ENCODE results near the gene ATP2B1. TPM values are rescaled to one million over a fixed set of nuclear protein-coding genes. Genes with fewer than 3 reads are reported as not detected.

The ATP2B1 gene
- total RNA-seq, 1 donor from 2014 or later, result 61.2 TPM

DNA sequence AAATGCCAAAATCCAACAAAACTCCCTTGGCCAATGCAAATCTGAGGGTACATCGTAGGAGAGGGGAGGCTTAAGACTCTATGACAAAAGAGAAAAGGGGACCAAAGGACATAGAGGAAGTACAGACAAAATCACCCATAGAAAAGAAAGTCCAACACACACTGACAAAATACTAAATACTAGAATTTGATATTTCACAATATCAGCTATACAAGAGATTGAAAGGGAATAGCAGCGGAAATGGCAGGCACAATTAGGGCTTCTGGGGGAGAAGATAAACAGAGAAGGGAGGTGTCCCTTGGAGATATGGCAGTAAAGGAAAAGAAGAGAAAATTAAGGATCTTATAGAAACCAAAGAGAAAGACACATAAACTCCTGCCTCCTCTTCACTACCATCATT lies 29.0 kb downstream of the ATP2B1 start:
- Mint-ChIP-seq H3K9me3 (ENCODE audit: unreplicated experiment) (peaks cover 3% of the 10 kb centered on the region), H3K4me3 (ENCODE audit: unreplicated experiment) (no peak overlapping the region), H3K36me3 (ENCODE audit: unreplicated experiment) (peaks cover 31% of the 10 kb centered on the region), H3K4me1 (ENCODE audit: low read depth, unreplicated experiment) (peaks cover 3% of the 10 kb centered on the region), H3K27me3 (ENCODE audit: unreplicated experiment) (no peaks in the 10 kb centered on the region), H3K27ac (ENCODE audit: unreplicated experiment) (no peak overlapping the region)
- TF ChIP-seq, protein P1, sequence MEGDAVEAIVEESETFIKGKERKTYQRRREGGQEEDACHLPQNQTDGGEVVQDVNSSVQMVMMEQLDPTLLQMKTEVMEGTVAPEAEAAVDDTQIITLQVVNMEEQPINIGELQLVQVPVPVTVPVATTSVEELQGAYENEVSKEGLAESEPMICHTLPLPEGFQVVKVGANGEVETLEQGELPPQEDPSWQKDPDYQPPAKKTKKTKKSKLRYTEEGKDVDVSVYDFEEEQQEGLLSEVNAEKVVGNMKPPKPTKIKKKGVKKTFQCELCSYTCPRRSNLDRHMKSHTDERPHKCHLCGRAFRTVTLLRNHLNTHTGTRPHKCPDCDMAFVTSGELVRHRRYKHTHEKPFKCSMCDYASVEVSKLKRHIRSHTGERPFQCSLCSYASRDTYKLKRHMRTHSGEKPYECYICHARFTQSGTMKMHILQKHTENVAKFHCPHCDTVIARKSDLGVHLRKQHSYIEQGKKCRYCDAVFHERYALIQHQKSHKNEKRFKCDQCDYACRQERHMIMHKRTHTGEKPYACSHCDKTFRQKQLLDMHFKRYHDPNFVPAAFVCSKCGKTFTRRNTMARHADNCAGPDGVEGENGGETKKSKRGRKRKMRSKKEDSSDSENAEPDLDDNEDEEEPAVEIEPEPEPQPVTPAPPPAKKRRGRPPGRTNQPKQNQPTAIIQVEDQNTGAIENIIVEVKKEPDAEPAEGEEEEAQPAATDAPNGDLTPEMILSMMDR (IDR thresholded peaks at IDR 0.05; ENCODE audit: partially characterized antibody, unreplicated experiment), result no peak
- DNase-seq, result no peak

GRCh38 chr12:89678225-89678624 lies 30.4 kb downstream of the ATP2B1 start:
- H3K27me3 Mint-ChIP-seq (ENCODE audit: unreplicated experiment), result no peaks in the 10 kb centered on the region
- no peak for DNase-seq
- H3K9me3 Mint-ChIP-seq (ENCODE audit: unreplicated experiment), result peaks cover 3% of the 10 kb centered on the region
- H3K27ac Mint-ChIP-seq (ENCODE audit: unreplicated experiment), result no peak overlapping the region
- TF ChIP-seq, protein P1 (IDR thresholded peaks at IDR 0.05; ENCODE audit: partially characterized antibody, unreplicated experiment), result no peak
- peaks cover 5% of the 10 kb centered on the region for H3K4me1 Mint-ChIP-seq (ENCODE audit: low read depth, unreplicated experiment)
- H3K36me3 Mint-ChIP-seq (ENCODE audit: unreplicated experiment), result peaks cover 31% of the 10 kb centered on the region
- H3K4me3 Mint-ChIP-seq (ENCODE audit: unreplicated experiment), result no peak overlapping the region

DNA sequence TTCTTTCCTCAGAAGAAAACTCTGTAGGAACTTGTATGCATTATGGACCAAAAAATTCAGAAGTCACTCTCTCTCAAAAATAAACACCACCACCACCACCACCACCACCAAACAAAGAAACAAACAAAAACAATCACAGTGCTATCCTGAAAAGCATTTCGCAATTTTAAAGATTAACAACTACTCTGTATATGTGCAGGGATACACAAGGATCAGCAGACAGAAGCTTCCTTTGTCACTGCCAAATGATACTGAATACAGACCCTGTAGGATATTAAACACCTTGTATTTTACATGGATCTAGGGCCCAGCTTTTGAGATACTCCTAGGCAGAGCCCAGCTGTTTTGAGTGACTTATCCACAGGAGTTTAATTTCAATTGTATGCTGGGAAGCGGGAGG lies 31.7 kb downstream of the ATP2B1 start:
- H3K4me3 Mint-ChIP-seq (ENCODE audit: unreplicated experiment), result no peak overlapping the region
- peaks cover 7% of the 10 kb centered on the region for H3K4me1 Mint-ChIP-seq (ENCODE audit: low read depth, unreplicated experiment)
- peaks cover 5% of the 10 kb centered on the region for H3K9me3 Mint-ChIP-seq (ENCODE audit: unreplicated experiment)
- TF ChIP-seq, protein P1 (IDR thresholded peaks at IDR 0.05; ENCODE audit: partially characterized antibody, unreplicated experiment), result no peak
- no peaks in the 10 kb centered on the region for H3K27me3 Mint-ChIP-seq (ENCODE audit: unreplicated experiment)
- H3K27ac Mint-ChIP-seq (ENCODE audit: unreplicated experiment), result no peak overlapping the region
- peaks cover 21% of the 10 kb centered on the region for H3K36me3 Mint-ChIP-seq (ENCODE audit: unreplicated experiment)
- DNase-seq, result no peak

DNA sequence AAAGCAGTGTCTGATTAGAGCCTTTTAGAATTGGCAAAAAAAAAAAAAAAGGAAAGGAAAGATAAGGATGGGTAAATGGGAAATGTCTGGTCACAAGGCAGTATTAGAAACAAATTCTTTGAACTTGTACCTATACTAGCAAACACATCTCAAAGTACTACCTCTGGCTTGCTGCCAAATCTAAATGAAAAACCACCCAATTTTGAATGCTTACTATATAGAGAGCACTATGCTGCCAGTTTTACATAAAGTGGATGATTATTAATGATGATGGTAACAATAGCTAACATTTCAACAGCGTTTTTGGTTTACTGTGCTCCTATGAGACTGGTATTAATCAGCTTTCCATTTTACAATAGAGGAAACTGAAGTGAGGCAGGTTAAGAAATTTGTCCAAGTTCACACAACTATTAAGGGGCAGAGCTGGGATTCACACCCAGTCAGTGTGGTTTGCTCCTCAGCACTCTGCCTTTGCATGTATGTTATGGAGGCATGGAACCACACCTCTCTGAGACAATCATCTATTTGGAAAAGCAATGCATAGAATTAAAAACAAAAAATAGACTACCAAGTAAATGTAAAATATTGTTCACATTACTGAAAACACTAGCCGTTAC lies 34.2 kb downstream of the ATP2B1 start:
- Mint-ChIP-seq H3K9me3 (ENCODE audit: unreplicated experiment) (peaks cover 2% of the 10 kb centered on the region), H3K36me3 (ENCODE audit: unreplicated experiment) (peaks cover under 1% of the 10 kb centered on the region)

DNA sequence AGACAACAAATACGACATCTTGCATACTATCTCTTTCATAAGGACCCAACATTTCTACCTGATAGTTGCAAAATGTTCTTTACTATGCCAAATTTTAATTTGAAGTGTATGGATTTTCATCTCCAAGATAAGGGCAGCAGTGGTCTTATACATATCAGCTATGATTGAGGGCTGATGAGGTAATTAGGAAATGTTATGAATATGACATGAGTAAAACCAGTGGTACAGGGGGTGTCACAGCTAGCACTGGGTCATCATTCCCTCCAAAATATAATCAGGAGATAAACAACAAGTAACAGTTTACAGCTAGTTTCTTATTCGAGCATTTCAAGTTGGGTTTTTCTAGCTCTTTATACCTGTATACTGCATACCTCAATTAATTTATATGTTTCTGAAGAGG lies 35.0 kb downstream of the ATP2B1 start:
- Mint-ChIP-seq H3K36me3 (ENCODE audit: unreplicated experiment) (no peaks in the 10 kb centered on the region), H3K27ac (ENCODE audit: unreplicated experiment) (no peak overlapping the region), H3K4me3 (ENCODE audit: unreplicated experiment) (no peak overlapping the region), H3K4me1 (ENCODE audit: low read depth, unreplicated experiment) (peaks cover 7% of the 10 kb centered on the region), H3K27me3 (ENCODE audit: unreplicated experiment) (no peaks in the 10 kb centered on the region), H3K9me3 (ENCODE audit: unreplicated experiment) (peaks cover 4% of the 10 kb centered on the region)
- TF ChIP-seq, protein P1 (IDR thresholded peaks at IDR 0.05; ENCODE audit: partially characterized antibody, unreplicated experiment), result no peak
- DNase-seq, result no peak

More for the DNA sequence above, 34.2 kb downstream of the ATP2B1 start:
- peaks cover 7% of the 10 kb centered on the region for H3K4me1 Mint-ChIP-seq (ENCODE audit: low read depth, unreplicated experiment)
- H3K4me3 Mint-ChIP-seq (ENCODE audit: unreplicated experiment), result no peak overlapping the region
- no peaks in the 10 kb centered on the region for H3K27me3 Mint-ChIP-seq (ENCODE audit: unreplicated experiment)
- TF ChIP-seq, protein P1 (IDR thresholded peaks at IDR 0.05; ENCODE audit: partially characterized antibody, unreplicated experiment), result no peak
- DNase-seq, result no peak
- no peak overlapping the region for H3K27ac Mint-ChIP-seq (ENCODE audit: unreplicated experiment)
